Hepatocyte (in vitro differentiated cells): Measurements from ENCODE around the gene USP49. TPM values are rescaled to one million over a fixed set of nuclear protein-coding genes. Genes with fewer than 3 reads are reported as not detected.

Experiments
- DNase-seq: peaks from one replicate; pipeline ENCODE4 v3.0.0-alpha.2; 2016; ENCODE audit warnings: low spot score
- H2AFZ ChIP-seq: fragments of 200-600 bp; sonication (generic); 2 replicates; pipeline ENCODE4 v1.6.0; 2016; ENCODE audit warnings: antibody characterized with exemption, mild to moderate bottlenecking
- H3K27ac ChIP-seq: fragments of 200-600 bp; sonication (generic); 2 replicates; pipeline ENCODE4 v1.5.1; 2016; ENCODE audit warnings: mild to moderate bottlenecking
- H3K27me3 ChIP-seq: fragments of 200-600 bp; sonication (generic); 2 replicates; pipeline ENCODE4 v1.6.1; 2016
- H3K36me3 ChIP-seq: fragments of 200-600 bp; sonication (generic); replicated peaks from 2 replicates; pipeline ENCODE4 v1.5.1; 2016; ENCODE audit warnings: low read depth; ENCODE audit not compliant: insufficient read depth
- H3K4me1 ChIP-seq: fragments of 200-600 bp; sonication (generic); 2 replicates; pipeline ENCODE4 v1.5.1; 2016; ENCODE audit warnings: mild to moderate bottlenecking, moderate library complexity; ENCODE audit not compliant: insufficient read depth
- H3K4me2 ChIP-seq: fragments of 200-600 bp; sonication (generic); 2 replicates; pipeline ENCODE4 v1.6.0; 2016
- H3K4me3 ChIP-seq: fragments of 200-600 bp; sonication (generic); 2 replicates; pipeline ENCODE4 v1.5.1; 2016; ENCODE audit warnings: mild to moderate bottlenecking
- H3K79me2 ChIP-seq: fragments of 200-600 bp; sonication (generic); 2 replicates; pipeline ENCODE4 v1.6.0; 2017; ENCODE audit warnings: mild to moderate bottlenecking
- H3K9me2 ChIP-seq: fragments of 200-600 bp; sonication (generic); replicated peaks from 2 replicates; pipeline ENCODE4 v1.6.0; 2017; ENCODE audit warnings: mild to moderate bottlenecking; ENCODE audit not compliant: insufficient read depth
- H3K9me3 ChIP-seq: fragments of 200-600 bp; sonication (generic); 2 replicates; pipeline ENCODE4 v1.5.1; 2016; ENCODE audit warnings: low read depth, mild to moderate bottlenecking
- H4K20me1 ChIP-seq: fragments of 200-600 bp; sonication (generic); 2 replicates; pipeline ENCODE4 v1.6.0; 2016; ENCODE audit warnings: mild to moderate bottlenecking; ENCODE audit not compliant: insufficient read depth, poor library complexity, severe bottlenecking
- EZH2 ChIP-seq: fragments of 200-600 bp; sonication (generic); IDR thresholded peaks from 2 replicates; pipeline ENCODE4 v1.6.1; 2016; ENCODE audit warnings: antibody characterized with exemption, mild to moderate bottlenecking, borderline replicate concordance
- EZH2phosphoT487 ChIP-seq: fragments of 200-600 bp; sonication (generic); IDR thresholded peaks from one replicate; pipeline ENCODE4 v1.6.1; 2018; ENCODE audit warnings: antibody characterized with exemption, mild to moderate bottlenecking, low read depth, moderate library complexity; ENCODE audit not compliant: unreplicated experiment, severe bottlenecking
- whole genome bisulfite sequencing: methylation state at CpG from one replicate; pipeline ENCODE4 v1.1.6; 2016; ENCODE audit warnings: low lambda C conversion rate; ENCODE audit errors: missing lambda C conversion rate; 5-methylcytosine and 5-hydroxymethylcytosine counted together
- polyA plus RNA-seq: library from polyadenylated mRNA; unstranded; fragments of >200 nt; fragmentation: Nextera tagmentation; extraction: Ambion mirVana; gene quantifications from 2 replicates; pipeline ENCODE4 v1.2.1, GENCODE V29; 2016
- total RNA-seq: library from RNA; depleted of rRNA; stranded (reverse); fragments of >200 nt; gene quantifications from 2 replicates; pipeline ENCODE4 v1.2.3, GENCODE V29; 2014
- TF ChIP-seq, protein P1 (sequence below): fragments of 200-600 bp; sonication (generic); IDR thresholded peaks from 2 replicates; pipeline ENCODE4 v1.5.1; 2016; ENCODE audit warnings: antibody characterized with exemption, mild to moderate bottlenecking; ENCODE audit not compliant: poor library complexity

Gene USP49
- total and polyA plus RNA-seq, 2 experiments from 2014 or later, result 1.0 to 2.4 TPM

DNA sequence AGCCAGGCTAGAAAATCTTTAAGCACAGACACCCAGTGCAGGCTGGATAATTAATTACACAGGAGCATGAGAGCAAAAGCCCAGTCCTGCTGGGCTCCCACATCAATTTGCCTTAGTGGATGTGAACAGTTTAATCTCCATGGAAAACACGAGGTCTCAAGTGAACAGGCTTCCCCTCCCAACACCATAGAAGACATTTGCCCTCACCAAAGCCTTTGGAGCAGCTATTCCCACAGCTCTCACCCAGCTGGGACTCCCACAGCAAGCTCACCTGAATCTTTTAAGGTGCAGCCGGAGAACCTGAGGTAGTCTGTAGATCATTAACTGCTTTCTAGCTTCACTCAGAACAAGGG is 95.6 kb downstream of the USP49 start:
- H3K9me2 ChIP-seq, result no peaks in the 10 kb centered on the region
- no peaks in the 10 kb centered on the region for H3K9me3 ChIP-seq
- no peak for DNase-seq
- 71% methylated on average over 2 of the region's 2 CpGs for WGBS
- H3K27ac ChIP-seq, result no peak overlapping the region
- no peak overlapping the region for H2AFZ ChIP-seq
- H3K4me2 ChIP-seq, result no peak overlapping the region
- no peaks in the 10 kb centered on the region for H3K4me1 ChIP-seq
- no peaks in the 10 kb centered on the region for H3K27me3 ChIP-seq
- H3K4me3 ChIP-seq, result no peak overlapping the region
- no peaks in the 10 kb centered on the region for H3K79me2 ChIP-seq
- H3K36me3 ChIP-seq, result no peaks in the 10 kb centered on the region
- no peaks in the 10 kb centered on the region for H4K20me1 ChIP-seq
- TF ChIP-seq EZH2phosphoT487 (no peak), EZH2 (no peak)
- TF ChIP-seq, protein P1, sequence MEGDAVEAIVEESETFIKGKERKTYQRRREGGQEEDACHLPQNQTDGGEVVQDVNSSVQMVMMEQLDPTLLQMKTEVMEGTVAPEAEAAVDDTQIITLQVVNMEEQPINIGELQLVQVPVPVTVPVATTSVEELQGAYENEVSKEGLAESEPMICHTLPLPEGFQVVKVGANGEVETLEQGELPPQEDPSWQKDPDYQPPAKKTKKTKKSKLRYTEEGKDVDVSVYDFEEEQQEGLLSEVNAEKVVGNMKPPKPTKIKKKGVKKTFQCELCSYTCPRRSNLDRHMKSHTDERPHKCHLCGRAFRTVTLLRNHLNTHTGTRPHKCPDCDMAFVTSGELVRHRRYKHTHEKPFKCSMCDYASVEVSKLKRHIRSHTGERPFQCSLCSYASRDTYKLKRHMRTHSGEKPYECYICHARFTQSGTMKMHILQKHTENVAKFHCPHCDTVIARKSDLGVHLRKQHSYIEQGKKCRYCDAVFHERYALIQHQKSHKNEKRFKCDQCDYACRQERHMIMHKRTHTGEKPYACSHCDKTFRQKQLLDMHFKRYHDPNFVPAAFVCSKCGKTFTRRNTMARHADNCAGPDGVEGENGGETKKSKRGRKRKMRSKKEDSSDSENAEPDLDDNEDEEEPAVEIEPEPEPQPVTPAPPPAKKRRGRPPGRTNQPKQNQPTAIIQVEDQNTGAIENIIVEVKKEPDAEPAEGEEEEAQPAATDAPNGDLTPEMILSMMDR, result no peak

DNA sequence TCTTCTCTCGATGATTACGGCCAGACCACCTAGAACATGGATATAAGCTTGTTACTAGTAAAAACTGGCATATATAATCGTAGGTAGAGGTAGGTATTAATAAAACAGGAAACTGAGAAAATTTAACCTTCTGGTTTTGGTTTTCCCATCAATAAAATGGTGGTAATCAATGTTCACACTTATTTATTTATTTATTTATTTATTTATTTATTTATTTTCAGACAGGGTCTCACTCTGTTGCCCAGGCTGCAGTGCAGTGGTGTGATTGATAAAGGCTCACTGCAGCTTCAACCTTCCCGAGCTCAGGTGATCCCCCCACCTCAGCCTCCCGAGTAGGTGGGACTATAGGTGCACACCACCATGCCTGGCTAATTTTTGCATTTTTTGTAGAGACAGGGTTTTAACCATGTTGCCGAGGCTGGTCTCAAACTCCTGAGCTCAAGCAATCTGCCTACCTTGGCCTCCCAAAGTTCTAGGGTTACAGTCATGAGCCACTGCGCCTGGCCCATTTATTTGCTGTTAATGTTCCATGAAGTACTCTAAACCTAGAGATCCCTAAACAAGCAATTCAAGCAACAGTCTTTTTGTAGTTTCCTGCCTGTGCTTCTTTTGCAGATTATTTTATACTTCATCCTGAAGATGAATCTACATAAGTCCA is 96.1 kb downstream of the USP49 start:
- H3K36me3 ChIP-seq, result no peaks in the 10 kb centered on the region

DNA sequence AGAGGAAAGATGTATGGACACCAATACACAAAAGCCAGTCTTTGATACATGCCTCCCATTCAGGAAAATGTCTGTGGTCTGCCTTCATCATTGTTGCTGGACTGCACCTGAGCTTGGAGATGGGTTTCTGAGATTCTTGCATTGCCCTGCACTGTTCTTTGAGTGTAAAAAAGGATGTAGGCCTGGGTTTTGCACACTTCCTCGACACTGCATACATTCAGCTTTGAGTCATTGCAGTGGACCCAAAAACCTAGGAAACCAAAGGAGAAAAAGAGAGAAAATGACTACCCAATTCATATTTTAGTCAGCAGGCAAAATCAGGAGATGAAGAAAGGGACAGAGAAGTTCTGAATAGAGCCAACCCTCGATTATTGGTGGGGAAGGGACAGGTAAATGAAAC is 98.7 kb downstream of the USP49 start:
- Histone ChIP-seq H4K20me1 (no peaks in the 10 kb centered on the region), H3K36me3 (no peaks in the 10 kb centered on the region), H3K27me3 (no peaks in the 10 kb centered on the region), H3K79me2 (no peaks in the 10 kb centered on the region), H3K9me3 (no peaks in the 10 kb centered on the region), H3K4me2 (no peak overlapping the region), H2AFZ (no peak overlapping the region), H3K9me2 (no peaks in the 10 kb centered on the region), H3K27ac (no peak overlapping the region), H3K4me1 (no peaks in the 10 kb centered on the region), H3K4me3 (no peak overlapping the region)
- no peak for DNase-seq
- WGBS, result 95% methylated on average over 2 of the region's 2 CpGs
- TF ChIP-seq EZH2phosphoT487 (no peak), EZH2 (no peak)
- TF ChIP-seq, protein P1, result no peak

More for the DNA sequence above, 96.1 kb downstream of the USP49 start:
- no peaks in the 10 kb centered on the region for H3K4me1 ChIP-seq
- no peaks in the 10 kb centered on the region for H3K9me2 ChIP-seq
- H3K27ac ChIP-seq, result no peak overlapping the region
- H3K27me3 ChIP-seq, result no peaks in the 10 kb centered on the region
- H3K79me2 ChIP-seq, result no peaks in the 10 kb centered on the region
- H3K4me3 ChIP-seq, result no peak overlapping the region
- no peak for DNase-seq
- no peak for TF ChIP-seq EZH2phosphoT487
- TF ChIP-seq, protein P1, result no peak
- no peak for TF ChIP-seq EZH2
- no peak overlapping the region for H2AFZ ChIP-seq
- no peaks in the 10 kb centered on the region for H3K9me3 ChIP-seq
- no peak overlapping the region for H3K4me2 ChIP-seq
- 96% methylated on average over 7 of the region's 7 CpGs for WGBS
- no peaks in the 10 kb centered on the region for H4K20me1 ChIP-seq
